HG03565 (cell line): ENCODE measurements around the gene DAO.
A peak's percentile ranks its signal among the peaks of the same experiment; 100 is the strongest.
"Not testable (repeated sequence)": the region's sequence is repeated elsewhere in the genome, so short reads cannot be mapped to it uniquely, and the experiment has no call there.

Source experiments
- ATAC-seq: cut with Tn5 transposase; IDR thresholded peaks from one replicate; pipeline ENCODE4 v1.9.1; 2021; ENCODE audit warnings: mild to moderate bottlenecking, moderate library complexity; ENCODE audit not compliant: unreplicated experiment

The DAO gene

GRCh38 chr12:108849660-108850059 is 30.2 kb upstream of the DAO start:
- no peak for ATAC-seq

GRCh38 chr12:108850854-108851573 is 28.9 kb upstream of the DAO start:
- no peak for ATAC-seq

- no peak for ATAC-seq
Observed at GRCh38 chr12:108852674-108853309, 27.1 kb upstream of the DAO start.

- no peak for ATAC-seq
Observed at GRCh38 chr12:108853426-108853825, 26.5 kb upstream of the DAO start.

GRCh38 chr12:108853981-108854446 is 25.9 kb upstream of the DAO start:
- ATAC-seq = no peak

- ATAC-seq = no peak
Observed at GRCh38 chr12:108854451-108855283, 25.2 kb upstream of the DAO start.

GRCh38 chr12:108855284-108856169 is 24.4 kb upstream of the DAO start:
- ATAC-seq = no peak

- no peak for ATAC-seq
Observed at GRCh38 chr12:108856170-108856427, 23.8 kb upstream of the DAO start.

GRCh38 chr12:108856428-108857157 is 23.3 kb upstream of the DAO start:
- ATAC-seq = peak; percentile 17

- peak; percentile 15 for ATAC-seq
Observed at GRCh38 chr12:108857158-108857407, 22.8 kb upstream of the DAO start.

- ATAC-seq = no peak
Observed at GRCh38 chr12:108858311-108859074, 21.4 kb upstream of the DAO start.

- ATAC-seq = not testable (repeated sequence)
Observed at GRCh38 chr12:108859141-108859922, 20.6 kb upstream of the DAO start.

GRCh38 chr12:108859923-108860291 is 20.0 kb upstream of the DAO start:
- no peak for ATAC-seq

GRCh38 chr12:108860443-108860842 is 19.4 kb upstream of the DAO start:
- no peak for ATAC-seq

- no peak for ATAC-seq
Observed at GRCh38 chr12:108861878-108862587, 17.9 kb upstream of the DAO start.

- no peak for ATAC-seq
Observed at GRCh38 chr12:108862588-108862959, 17.3 kb upstream of the DAO start.

- no peak for ATAC-seq
Observed at GRCh38 chr12:108865169-108865568, 14.7 kb upstream of the DAO start.

GRCh38 chr12:108866083-108866482 is 13.8 kb upstream of the DAO start:
- ATAC-seq = not testable (repeated sequence)

- no peak for ATAC-seq
Observed at GRCh38 chr12:108868781-108869180, 11.1 kb upstream of the DAO start.
